Sigmoid colon (tissue), 7 donors: Measurements from ENCODE around the gene STK32A. TPM values are rescaled to one million over a fixed set of nuclear protein-coding genes. Genes with fewer than 3 reads are reported as not detected.

Source experiments
- DNase-seq: peaks from one replicate; pipeline ENCODE4 v3.0.0-alpha.2; 2019
- H3K27ac ChIP-seq, 4 donors: fragments of 200-600 bp; sonication (generic); one replicate each; pipeline ENCODE4 v1.5.1; 2016 to 2019; ENCODE audit warnings: mild to moderate bottlenecking in 1 of 4
- H3K27me3 ChIP-seq, 3 donors: fragments of 200-600 bp; sonication (generic); one replicate each; pipeline ENCODE4 v1.5.1; 2019; ENCODE audit warnings: mild to moderate bottlenecking in 1 of 3
- H3K36me3 ChIP-seq, 4 donors: fragments of 200-600 bp; sonication (generic); one replicate each; pipeline ENCODE4 v1.5.1; 2016 to 2019
- H3K4me1 ChIP-seq, 4 donors: fragments of 200-600 bp; sonication (generic); one replicate each; pipeline ENCODE4 v1.5.1; 2017 to 2019
- H3K4me3 ChIP-seq, 4 donors: fragments of 200-600 bp; sonication (generic); one replicate each; pipeline ENCODE4 v1.5.1; 2017 to 2019; ENCODE audit warnings: mild to moderate bottlenecking in 2 of 4, moderate library complexity in 1 of 4
- H3K9me3 ChIP-seq, 4 donors: fragments of 200-600 bp in 3 of 4; sonication (generic) in 3 of 4; one replicate each; pipeline versions ENCODE4 v1.5.1 to v1.6.1; 2013 to 2019
- EP300 ChIP-seq, 4 donors: sonication (generic); formaldehyde crosslinking; IDR thresholded peaks; one replicate each; pipeline ENCODE4 v1.6.1; 2017; ENCODE audit warnings: antibody characterized with exemption in 4 of 4
- POLR2A ChIP-seq, 2 donors: fragments of 450-650 bp; IDR thresholded peaks; one replicate each; pipeline ENCODE4 v1.6.1; 2016; ENCODE audit warnings: antibody characterized with exemption in 2 of 2, mild to moderate bottlenecking in 2 of 2, moderate library complexity in 2 of 2
- POLR2AphosphoS5 ChIP-seq, 4 donors: sonication (generic); formaldehyde crosslinking; IDR thresholded peaks; one replicate each; pipeline ENCODE4 v1.6.1; 2017; ENCODE audit warnings: antibody characterized with exemption in 4 of 4
- WGBS, 2 donors: extraction: QIAGEN DNeasy Blood & Tissue Kit; methylation state at CpG; one replicate each; pipeline ENCODE4 v1.1.7; 2013; 5-methylcytosine and 5-hydroxymethylcytosine counted together
- intact Hi-C: fragments of 100-400 bp; cut with DNase I; formaldehyde crosslinking; loops from one replicate; pipeline ENCODE4 v1.15.1; 2023
- polyA plus RNA-seq, 3 donors: library from polyadenylated mRNA; stranded (reverse); fragments of 200-250 nt; gene quantifications; one replicate each; pipeline ENCODE4 v1.2.3, GENCODE V29; 2013
- total RNA-seq, 4 donors: library from RNA; depleted of rRNA; stranded (reverse); fragments of >200 nt; gene quantifications; one replicate each; pipeline ENCODE4 v1.1.0, GENCODE V29; 2016
- TF ChIP-seq, protein P1 (sequence below), 4 experiments: fragments of 450-650 bp in 3 of 4; fragments of 200-600 bp in 1 of 4; IDR thresholded peaks; one replicate each; pipeline ENCODE4 v1.5.1; 2016 to 2019; ENCODE audit warnings: antibody characterized with exemption in 4 of 4, mild to moderate bottlenecking in 3 of 4, moderate library complexity in 2 of 4
- donor health status: healthy with polysubstance abuse.
- donor health status: Bipolar disorder and iron deficiency.
- donor health status: healthy.

Gene STK32A
- total and polyA plus RNA-seq, 7 donors = under 0.01 to 9.1 (median 4.5) TPM; not detected in 1

DNA sequence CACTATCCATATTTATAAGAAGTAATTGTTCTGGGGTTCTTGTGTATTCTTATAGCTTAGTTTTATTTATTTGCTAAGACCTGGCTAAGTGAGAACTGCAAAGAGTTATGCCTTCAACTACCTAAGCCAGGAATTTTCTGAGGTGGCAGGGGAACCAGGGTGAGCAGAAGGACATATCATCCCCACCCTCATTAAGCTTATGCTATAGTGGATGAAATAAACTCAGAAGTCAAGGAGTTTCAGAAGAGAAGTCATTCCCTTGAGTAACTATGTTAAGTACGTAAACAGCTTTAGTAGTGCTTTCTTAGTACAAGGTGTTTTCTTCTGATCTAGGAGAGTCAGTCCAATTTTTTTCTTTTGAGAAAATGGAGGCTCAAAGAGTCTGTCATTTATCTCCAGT, 41.7 kb downstream of the STK32A start:
- no peak for TF ChIP-seq EP300 (IDR thresholded peaks at IDR 0.05)
- no peak for TF ChIP-seq POLR2A (IDR thresholded peaks at IDR 0.05)
- TF ChIP-seq POLR2AphosphoS5 (IDR thresholded peaks at IDR 0.05) = no peak
- TF ChIP-seq, protein P1, sequence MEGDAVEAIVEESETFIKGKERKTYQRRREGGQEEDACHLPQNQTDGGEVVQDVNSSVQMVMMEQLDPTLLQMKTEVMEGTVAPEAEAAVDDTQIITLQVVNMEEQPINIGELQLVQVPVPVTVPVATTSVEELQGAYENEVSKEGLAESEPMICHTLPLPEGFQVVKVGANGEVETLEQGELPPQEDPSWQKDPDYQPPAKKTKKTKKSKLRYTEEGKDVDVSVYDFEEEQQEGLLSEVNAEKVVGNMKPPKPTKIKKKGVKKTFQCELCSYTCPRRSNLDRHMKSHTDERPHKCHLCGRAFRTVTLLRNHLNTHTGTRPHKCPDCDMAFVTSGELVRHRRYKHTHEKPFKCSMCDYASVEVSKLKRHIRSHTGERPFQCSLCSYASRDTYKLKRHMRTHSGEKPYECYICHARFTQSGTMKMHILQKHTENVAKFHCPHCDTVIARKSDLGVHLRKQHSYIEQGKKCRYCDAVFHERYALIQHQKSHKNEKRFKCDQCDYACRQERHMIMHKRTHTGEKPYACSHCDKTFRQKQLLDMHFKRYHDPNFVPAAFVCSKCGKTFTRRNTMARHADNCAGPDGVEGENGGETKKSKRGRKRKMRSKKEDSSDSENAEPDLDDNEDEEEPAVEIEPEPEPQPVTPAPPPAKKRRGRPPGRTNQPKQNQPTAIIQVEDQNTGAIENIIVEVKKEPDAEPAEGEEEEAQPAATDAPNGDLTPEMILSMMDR (IDR thresholded peaks at IDR 0.05) = no peak
- H3K27ac ChIP-seq = no peak overlapping the region
- intact Hi-C loops = no loop called here
- H3K36me3 ChIP-seq = no peaks in the 10 kb centered on the region
- no peaks in the 10 kb centered on the region for H3K4me1 ChIP-seq
- no peak for DNase-seq
- no peaks in the 10 kb centered on the region for H3K9me3 ChIP-seq
- H3K4me3 ChIP-seq = no peak overlapping the region
- WGBS, 2 donors = 91 to 93% methylated on average over 1 of the region's 1 CpG
- H3K27me3 ChIP-seq = no peaks in the 10 kb centered on the region

DNA sequence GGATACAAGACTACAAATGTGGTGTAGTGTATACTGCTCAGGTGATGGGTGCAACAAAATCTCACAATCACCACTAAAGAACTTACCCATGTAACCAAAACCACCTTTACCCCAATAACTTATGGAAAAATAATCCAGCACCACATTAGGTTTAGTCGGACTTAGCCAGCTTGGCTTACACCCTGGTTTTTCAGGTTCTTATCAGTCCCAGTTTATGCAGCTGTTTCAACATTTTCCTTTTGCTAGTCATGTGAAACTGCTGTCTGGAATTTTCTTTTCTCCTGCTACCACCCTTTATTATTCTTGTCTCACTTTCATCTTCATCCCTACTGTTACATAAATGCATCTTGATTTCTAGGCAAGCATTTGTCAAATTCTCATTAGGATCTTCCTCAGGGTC, 51.5 kb downstream of the STK32A start:
- intact Hi-C loops = no loop called here
- no peaks in the 10 kb centered on the region for H3K27me3 ChIP-seq
- H3K9me3 ChIP-seq = peaks cover 0 to 2% (median 0%) of the 10 kb centered on the region in 4 donors
- no peaks in the 10 kb centered on the region for H3K4me1 ChIP-seq
- H3K36me3 ChIP-seq = no peaks in the 10 kb centered on the region
- H3K4me3 ChIP-seq = no peak overlapping the region
- no peak overlapping the region for H3K27ac ChIP-seq
- TF ChIP-seq POLR2AphosphoS5 (IDR thresholded peaks at IDR 0.05) (no peak), POLR2A (IDR thresholded peaks at IDR 0.05) (no peak), EP300 (IDR thresholded peaks at IDR 0.05) (no peak)
- TF ChIP-seq, protein P1 (IDR thresholded peaks at IDR 0.05) = no peak
- no peak for DNase-seq
- 46 to 69% methylated on average over 1 of the region's 1 CpG for WGBS, 2 donors

DNA sequence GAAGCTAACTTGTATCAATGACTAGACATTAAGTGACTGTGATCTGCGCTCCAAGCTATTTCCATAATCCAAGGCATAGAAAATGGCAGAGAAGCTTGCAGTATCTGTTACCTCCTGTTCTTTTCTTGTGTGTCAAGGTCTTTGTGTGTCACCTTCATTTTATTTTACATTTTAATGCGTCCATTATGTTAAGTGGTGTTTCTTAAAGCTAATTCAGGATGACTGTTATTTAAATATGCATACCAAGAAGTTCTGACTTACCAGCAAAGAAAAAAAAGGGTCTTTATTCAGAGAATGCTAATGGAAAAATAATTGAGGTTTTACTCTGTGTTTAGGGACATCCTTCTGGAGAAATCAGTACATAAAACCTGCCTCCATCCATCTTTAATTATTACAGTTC, 52.3 kb downstream of the STK32A start:
- WGBS, 2 donors = 79 to 87% methylated on average over 2 of the region's 2 CpGs
- Histone ChIP-seq H3K27ac (no peak overlapping the region), H3K36me3 (no peaks in the 10 kb centered on the region), H3K9me3 (peaks cover 0 to 2% (median 0%) of the 10 kb centered on the region in 4 donors), H3K4me1 (no peaks in the 10 kb centered on the region), H3K4me3 (no peak overlapping the region), H3K27me3 (no peaks in the 10 kb centered on the region)
- no peak for DNase-seq
- intact Hi-C loops = no loop called here
- no peak for TF ChIP-seq POLR2AphosphoS5 (IDR thresholded peaks at IDR 0.05)

DNA sequence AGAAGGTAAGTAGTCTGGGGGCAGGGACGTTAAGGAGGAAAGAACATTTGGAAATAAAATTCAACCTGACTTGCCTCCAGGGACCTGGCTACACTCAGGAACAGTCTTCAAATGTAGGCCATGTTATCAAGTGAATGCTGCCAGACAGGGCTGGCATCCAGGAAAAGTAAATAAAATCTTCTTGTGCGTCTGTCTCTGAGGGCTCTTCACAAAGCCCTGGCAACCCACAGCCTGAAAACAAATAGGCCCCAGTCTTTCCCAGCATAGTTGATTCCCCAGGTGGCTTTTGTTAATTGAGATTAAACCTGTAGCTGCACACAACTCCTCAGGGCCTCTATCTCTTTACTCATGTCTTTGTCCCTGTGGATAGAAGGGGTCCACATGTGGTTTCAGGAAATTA, 55.4 kb downstream of the STK32A start:
- Histone ChIP-seq H3K4me3 (no peak overlapping the region), H3K36me3 (no peaks in the 10 kb centered on the region), H3K9me3 (no peaks in the 10 kb centered on the region), H3K27ac (no peak overlapping the region), H3K4me1 (no peaks in the 10 kb centered on the region), H3K27me3 (no peaks in the 10 kb centered on the region)
- 58 to 70% methylated on average over 2 of the region's 2 CpGs for WGBS, 2 donors
- DNase-seq = no peak
- intact Hi-C loops = no loop called here
- TF ChIP-seq POLR2A (IDR thresholded peaks at IDR 0.05) (no peak), EP300 (IDR thresholded peaks at IDR 0.05) (no peak), POLR2AphosphoS5 (IDR thresholded peaks at IDR 0.05) (no peak)
- TF ChIP-seq, protein P1 (IDR thresholded peaks at IDR 0.05) = no peak

DNA sequence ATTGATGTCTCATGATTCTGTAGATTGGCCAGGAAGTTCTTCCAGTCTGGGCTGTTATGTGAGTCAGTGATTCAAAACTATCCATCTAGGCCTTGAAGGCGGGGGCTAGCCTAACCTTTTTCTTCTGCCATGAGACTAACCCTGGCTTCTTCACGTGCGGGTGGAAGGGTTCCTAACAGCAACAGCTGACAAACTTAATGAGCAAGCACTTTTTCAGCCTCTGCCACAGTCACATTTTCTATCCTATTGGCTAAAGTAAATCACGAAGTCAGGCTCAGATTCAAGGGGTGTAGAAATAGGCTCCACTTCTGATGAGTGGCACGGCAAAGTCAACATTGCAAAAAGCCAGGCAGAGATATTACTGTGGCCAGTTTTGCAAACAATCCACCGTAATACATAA, 68.4 kb downstream of the STK32A start:
- intact Hi-C loops = no loop called here
- DNase-seq = no peak
- Histone ChIP-seq H3K9me3 (no peaks in the 10 kb centered on the region), H3K36me3 (no peaks in the 10 kb centered on the region), H3K4me1 (no peaks in the 10 kb centered on the region), H3K4me3 (no peak overlapping the region), H3K27me3 (no peaks in the 10 kb centered on the region), H3K27ac (no peak overlapping the region)
- 78 to 86% methylated on average over 6 of the region's 6 CpGs for WGBS, 2 donors
- no peak for TF ChIP-seq EP300 (IDR thresholded peaks at IDR 0.05)
- TF ChIP-seq, protein P1 (IDR thresholded peaks at IDR 0.05) = no peak
- TF ChIP-seq POLR2AphosphoS5 (IDR thresholded peaks at IDR 0.05) = no peak
- TF ChIP-seq POLR2A (IDR thresholded peaks at IDR 0.05) = no peak
